NCI-H226 (cell line): Measurements from ENCODE around the gene TM7SF3.
A peak's percentile ranks its signal among the peaks of the same experiment; 100 is the strongest.

Experiments used
- DNase-seq: peaks from one replicate; pipeline ENCODE4 v3.0.0-alpha.2; 2015

TM7SF3 gene

DNA sequence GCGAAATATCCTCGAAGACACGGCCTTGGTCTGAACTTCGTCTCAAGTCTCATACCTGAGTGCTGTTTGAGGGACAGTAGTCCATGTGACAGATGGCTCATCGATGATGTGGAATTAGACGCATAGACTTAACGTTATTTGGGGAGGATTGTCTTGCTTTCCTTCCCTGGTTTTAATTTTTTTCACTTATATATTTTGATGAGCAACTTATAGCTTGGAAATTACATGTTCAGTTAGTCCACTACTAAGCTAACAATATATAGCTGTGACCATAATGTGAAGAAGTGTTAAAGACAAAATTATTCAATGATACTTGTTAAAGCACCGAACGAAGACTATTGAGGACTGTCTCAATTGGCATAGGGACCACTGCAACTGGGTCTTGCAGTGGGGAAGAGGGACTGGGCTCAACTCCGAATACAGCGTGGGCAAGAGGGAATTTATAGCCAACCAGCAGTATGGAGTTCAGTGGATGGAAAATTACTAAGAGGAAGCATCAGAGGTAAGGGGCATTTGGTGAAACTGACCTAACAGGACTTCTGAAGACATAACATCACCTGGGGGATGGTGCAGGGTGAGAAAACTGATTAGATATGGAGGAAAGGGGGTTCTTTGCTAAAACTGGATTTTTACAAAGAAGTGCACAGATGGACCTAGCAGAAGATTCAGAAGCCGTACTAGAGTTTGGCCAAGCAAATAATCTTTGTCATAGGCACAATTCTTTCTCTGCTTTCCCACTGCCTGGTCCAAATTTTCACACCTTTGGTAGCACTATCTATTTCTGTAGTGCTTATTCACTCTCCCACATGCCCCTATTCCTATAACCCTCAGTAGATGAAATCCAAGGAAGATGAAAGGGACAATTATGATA lies 910 bp upstream of the TM7SF3 start:
- DNase-seq, result no peak

DNA sequence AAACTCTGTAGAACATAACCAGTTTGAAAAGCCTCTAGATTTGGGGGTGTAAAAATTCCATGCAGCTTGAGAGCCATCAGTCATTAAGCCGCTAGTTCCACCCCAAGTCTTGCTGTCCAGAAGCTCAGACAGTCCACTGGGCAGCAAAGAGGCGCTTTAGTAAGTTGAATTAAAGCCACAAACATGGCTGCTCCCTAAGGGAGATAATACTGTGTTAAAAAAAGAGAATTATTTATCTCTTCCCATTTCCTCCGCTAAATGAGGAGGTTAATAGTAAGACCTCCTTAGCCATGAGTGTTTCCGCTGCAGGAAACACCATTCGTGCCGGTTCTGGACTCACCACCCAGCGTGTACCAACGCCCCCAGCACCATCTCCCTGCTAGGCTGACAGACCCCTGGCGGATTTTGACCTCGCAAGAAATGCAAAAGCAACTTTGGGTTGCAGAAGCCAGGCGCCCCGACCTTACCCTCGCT lies 536 bp downstream of the TM7SF3 start:
- peak; percentile 13 for DNase-seq

DNA sequence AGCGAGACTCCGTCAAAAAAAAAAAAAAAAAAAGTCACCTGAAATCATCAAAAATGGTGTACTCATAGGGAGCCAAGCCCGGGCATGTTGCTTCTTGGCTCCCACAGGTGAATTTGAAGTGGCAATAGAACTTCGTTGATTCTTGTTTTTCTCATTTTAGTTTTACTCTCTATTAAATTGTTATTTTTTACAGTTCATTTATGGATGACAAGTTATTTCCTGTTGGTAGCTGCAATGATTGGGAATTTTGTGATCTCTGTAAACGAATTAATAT lies 1.3 kb downstream of the TM7SF3 start:
- no peak for DNase-seq

DNA sequence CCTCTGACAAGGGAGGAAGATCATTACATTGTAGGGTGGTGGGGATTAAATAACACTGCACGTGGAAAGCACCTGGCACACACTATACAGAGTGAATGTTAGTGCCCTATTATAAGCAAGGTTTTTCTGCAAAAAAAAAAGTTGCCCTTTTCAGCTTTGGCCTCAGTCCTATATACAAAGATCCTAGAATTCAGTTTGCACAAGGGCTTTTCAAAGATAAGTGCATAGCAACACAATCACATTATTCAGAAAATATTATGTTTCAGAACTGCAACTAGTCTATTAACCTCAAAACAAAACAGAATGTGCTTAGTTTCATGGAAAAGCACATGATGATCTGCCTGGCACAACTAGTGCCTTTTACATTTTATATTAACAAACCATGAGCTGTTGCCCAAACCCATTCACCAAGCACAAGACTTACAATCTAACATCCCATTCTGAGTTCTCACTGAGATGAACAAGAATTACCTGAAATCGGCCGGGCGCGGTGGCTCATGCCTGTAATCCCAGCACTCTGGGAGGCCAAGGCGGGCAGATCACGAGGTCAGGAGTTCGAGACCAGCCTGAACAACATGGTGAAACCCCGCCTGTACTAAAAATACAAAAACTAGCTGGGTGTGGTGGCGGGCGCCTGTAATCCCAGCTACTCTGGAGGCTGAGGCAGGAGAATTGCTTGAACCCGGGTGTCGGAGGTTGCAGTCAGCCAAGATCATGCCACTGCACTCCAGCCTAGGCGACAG lies 1.8 kb downstream of the TM7SF3 start:
- DNase-seq, result no peak

DNA sequence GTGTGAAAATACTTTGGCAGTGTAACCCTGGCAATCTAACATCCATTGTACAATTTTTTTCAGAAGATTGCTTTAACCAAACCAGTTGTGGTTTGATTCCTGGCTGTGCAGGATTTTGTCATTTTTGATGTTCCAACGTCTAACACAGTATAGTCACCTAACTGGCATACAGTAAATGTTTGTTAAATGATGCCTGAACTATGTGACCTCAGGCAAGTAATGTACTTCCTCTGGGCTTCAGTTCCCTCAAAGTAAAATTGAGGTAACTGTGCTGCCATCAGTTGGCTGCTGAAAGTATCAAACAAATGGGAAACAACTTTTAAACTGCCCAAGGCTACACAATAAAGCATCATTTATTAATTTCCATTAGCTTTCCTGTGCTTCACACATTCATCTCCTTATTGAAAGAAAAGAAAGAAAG lies 4.3 kb downstream of the TM7SF3 start:
- DNase-seq, result no peak

DNA sequence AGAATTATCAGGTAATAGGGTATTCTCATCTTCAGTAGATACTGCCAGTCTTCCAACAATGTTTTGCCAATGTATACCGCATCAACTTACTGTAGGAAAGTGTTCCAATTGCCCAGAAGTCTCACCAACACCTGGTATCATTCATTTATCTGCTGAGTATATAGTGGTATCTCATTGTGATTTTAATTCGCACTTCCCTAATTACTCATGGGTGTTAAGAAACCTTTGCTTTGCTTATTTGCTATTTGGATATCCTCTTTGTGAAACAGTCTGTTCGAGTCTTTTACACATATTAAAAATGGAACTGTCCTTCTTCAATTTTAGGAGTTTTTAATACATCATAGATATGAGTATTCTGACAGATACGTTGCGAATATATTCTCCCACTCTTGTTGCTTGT lies 6.1 kb downstream of the TM7SF3 start:
- DNase-seq, result no peak

DNA sequence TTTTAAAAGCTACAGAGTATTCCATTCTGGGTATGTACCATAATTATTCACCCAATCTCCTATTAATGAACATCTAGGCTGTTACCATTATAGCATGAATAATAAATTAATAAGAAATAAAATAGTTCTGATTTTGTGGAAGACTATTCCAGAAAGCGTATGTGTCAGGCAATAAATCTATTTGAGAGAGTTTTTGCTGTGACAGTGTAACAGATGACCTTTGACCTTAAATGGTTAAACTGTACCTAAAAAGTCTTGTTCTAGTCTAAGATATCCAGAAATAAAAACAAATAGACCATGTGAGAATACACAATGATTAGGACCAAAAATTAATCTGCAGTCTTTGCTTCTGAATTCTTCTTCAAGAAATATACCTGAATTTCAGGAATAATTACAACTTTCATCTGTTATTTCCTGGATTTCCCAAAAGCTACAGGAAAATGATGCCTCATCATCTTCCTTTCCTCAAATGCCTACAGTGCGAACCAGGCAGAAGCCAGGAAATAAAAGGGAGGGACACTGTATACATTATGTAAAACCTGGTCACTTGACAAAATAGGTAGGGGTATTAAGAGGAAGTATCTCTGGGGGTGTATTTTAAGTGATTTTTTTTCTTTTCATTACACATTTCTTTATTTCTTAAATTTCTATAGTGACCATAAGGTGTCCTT lies 7.3 kb downstream of the TM7SF3 start:
- no peak for DNase-seq

DNA sequence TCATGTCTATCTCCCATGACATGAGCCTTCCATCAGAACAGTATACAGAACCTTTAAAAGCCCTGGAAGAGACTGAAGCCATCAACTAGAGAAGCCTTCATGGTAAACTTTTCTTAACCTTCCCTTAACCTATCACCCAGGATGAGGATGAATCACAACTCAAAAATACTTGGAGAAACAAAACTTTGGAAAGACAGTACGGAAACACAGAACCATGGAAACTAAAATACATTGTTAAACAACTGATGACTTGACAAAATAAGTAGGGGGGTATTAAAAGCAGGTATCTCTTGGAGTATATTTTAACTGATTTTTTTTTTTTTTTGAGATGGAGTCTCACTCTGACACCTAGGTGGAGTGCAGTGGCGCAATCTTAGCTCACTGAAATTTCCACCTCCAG lies 8.7 kb downstream of the TM7SF3 start:
- DNase-seq, result no peak

DNA sequence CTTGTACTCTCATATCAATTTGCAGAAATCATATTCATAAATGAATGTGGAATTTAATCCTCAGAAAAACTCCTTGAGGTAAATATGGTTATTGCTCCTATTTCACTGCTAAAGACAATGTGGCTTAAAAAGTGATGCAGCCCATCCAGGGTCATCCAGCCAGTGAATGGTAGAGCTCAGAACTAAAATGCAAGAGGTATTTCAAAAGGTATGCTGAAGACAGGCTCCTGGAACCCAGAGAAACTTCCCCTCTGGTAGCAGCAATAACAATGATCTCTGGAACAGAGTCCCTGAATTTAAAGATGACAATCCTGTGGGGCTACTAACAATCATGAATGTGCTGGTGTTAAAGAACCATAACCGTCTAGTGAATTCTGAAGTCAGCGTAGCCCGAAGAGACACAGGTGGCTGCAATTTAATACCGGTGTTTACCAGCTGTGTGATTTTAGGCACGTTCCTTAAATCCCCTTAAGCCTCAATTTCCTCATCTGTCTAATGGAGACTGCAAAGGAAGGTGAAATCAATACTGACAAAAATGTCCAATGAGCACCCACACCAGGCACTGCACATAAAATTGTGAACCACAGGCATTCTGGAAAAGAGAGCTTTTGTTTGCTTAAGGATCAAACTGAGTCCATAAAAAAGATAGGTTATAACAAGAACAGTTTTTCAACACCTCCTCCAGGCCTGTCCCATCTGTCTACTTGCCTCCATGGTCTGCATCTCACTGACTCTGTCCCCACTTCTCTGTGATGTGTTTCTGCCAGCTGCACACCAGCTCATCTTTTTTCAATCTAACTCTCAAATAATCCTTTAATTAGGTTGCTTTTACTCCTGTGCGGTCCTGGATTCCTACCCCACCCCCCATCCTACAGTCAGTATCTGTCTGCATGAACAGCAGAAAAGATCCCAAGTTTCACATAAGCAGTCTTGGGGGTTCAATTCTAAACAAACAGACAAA lies 10.5 kb downstream of the TM7SF3 start:
- no peak for DNase-seq

DNA sequence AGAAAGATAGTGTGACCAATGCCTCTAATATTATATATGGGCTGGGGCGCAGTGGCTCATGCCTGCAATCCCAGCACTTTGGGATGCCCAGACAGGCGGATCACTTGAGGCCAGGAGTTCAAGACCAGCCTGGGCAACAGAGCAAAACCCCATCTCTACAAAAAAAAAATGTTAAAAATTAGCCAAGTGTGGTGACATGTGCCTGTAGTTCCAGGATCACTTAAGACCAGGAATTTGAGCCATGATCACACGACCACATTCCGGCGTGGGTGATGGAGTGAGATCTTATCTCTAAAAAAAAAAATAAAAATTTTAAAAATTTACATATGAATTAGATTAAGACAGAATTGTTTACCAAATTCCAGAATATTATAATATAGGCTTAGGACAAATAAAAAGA lies 12.0 kb downstream of the TM7SF3 start:
- no peak for DNase-seq

DNA sequence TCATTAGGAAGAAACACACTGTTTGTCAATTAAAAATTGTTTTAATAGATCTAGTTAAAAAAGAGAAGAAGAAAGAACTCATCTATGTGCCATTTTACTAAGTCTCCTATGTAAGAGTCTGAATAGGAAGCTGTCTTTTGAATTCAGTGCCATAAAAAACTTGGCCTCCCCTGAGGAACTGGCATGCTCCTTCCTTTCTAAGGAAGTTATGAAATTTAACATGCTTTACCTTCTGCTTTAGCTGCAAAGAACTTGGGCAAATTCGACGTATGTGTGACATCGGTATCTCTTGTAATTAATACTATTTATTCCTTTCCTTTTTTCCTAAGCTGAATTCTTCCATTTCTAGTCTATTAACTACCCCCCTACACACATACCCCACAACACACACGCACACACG lies 12.5 kb downstream of the TM7SF3 start:
- no peak for DNase-seq

DNA sequence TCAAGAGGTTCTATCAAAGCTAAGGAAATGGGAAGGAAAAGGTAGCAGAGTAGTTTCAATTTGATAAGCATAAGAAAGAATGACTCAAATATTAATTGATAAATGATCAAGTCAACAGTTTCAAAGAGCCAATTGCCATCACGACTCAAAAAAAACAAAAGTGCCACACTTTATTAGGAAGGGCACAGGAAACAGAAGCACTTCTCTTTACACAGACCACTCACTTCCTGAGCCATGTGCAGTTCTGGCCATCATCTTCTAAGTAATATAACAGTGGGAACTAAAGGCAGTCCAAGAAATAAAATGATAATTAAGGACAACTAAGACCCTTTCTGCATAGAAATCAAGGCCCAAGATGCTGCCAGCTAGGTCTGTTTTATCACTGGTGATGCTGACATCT lies 13.2 kb downstream of the TM7SF3 start:
- DNase-seq, result no peak

DNA sequence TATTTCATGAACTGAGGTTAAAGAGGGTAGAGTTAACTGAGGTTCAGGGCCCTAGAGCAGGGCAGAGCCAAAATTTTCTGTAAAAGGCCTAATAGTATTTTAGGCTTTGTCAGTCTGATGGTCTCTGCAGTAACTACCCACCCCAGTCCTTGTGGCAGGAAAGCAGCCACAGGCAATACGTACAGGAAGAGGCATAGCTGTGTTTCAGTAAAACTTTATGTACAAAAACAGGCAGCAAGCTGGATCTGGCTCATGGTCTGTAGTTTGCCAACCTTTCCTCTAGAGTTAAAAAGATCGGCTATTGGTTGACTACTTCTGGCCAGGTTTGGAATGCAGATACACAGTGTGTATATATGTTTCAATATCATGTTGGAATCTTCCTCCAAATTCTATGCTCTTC lies 17.2 kb downstream of the TM7SF3 start:
- DNase-seq, result no peak

DNA sequence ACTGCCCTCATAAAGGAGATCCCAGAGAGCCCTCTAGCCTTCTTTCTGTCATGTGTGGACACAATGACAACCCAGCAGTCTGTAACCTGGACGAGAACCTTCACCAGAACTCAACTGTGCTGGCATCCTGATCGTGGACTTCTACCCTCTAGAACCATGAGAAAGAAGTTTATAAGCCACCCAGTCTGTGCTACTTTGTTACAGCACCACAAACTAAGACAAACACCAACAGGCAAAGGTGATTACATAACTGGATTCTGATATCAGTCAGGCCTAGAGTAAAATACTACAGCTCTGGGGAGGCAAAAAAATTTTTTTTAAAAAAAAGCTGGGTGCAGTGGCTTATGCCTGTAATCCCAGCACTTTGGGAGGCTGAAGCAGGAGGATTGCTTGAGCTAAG lies 18.5 kb downstream of the TM7SF3 start:
- DNase-seq, result no peak

DNA sequence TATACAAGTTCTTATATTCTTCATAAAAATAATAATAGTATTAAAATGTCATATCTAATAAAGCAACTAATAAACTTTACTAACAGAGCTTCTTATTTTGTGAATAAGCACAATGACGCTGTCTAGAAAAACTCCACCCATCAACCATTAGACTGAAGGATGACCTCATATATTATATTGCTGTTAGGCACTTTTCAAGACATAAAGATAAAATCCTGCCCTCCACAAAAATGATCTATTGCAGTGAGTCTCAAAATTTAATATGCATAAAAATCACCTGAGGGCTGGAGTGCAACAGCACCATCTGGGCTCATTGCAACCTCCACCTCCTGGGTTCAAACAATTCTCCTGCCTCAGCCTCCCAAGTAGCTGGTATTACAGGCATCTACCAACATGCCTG lies 20.1 kb downstream of the TM7SF3 start:
- DNase-seq, result no peak

DNA sequence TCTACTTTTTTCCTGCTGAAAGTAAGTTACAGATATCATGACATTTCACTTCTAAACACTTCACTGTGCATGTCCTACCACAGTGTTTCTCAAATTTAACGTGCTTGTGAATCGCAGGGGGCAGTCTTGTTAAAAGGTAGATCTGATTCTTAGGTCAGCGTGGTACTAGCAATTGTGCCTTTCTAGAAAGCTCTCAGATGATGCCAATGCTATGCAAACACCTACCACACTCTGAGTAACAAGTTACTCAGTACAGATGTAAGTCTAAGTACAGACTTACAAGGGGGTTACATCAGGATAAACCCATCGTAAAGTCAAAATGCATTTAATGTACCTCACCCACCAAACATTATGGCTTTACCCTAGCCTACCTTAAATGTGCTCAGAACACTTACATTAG lies 22.4 kb downstream of the TM7SF3 start:
- no peak for DNase-seq

DNA sequence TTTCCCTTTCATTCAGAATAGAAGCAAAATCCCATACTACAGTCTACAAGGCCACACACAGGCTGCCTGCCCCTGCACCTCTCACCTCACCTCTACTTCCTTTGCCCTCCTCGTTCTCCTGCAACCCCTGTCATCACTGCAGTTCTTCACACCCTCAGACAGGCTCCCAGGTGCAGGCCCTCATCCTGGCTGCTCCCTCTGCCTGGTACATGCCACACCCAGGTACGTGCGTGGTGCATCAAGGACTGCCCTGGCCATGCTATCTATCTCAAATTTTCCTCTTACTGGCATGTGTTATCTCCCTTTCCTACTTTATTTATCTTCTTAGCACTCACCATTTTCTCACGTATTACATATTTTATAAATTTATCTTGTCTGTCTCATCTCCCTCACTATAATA lies 24.3 kb downstream of the TM7SF3 start:
- no peak for DNase-seq

DNA sequence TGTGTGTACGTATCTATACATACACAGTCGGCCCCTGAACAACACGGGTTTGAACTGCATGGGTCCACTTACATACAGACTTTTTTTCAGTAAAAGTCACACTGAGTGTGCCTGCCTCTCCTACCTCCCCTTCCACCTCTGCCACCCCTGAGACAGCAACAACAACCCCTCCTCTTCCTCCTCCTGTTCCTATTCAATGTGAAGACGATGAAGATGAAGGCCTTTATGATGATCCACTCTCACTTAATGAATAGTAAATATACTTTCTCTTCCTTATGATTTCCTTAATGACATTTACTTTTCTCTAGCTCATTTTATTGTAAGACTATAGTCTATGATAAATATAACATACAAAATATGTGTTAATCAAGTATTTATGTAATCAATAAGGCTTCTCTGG lies 25.5 kb downstream of the TM7SF3 start:
- DNase-seq, result no peak

DNA sequence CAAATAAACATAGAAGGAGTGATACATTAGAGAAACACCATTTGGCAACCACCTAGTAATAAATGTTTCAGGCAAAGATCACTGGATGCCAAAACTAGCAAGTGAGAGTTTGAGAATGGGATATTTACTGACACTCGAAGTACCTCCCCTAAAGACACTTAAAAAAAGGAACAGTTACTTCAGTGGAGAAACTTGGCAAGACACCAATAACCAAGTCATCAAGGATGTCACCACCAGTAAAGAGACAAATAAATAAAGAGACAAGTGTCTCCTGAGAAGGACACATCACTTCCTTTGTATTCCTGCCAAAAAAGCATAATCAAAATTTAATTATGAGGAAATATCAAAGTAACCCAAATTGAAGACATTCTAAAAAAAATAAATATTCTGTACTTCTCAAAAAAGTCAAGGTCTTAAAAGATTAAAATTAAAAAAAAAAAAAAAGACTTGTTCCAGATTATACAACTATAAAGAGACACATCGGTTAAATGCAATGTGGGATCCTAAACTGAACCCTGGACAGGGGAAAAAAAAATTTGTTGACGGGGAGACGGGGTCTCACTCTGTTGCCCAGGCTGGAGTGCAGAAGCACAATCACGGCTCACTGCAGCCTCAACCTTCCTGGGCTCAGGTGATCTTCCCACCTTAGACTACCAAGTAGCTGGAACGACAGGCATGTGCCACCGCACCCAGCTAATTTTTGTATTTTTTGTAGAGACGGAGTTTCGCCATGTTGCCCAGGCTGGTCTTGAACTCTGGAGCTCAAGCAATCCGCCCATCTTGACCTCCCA lies 26.4 kb downstream of the TM7SF3 start:
- DNase-seq, result no peak

DNA sequence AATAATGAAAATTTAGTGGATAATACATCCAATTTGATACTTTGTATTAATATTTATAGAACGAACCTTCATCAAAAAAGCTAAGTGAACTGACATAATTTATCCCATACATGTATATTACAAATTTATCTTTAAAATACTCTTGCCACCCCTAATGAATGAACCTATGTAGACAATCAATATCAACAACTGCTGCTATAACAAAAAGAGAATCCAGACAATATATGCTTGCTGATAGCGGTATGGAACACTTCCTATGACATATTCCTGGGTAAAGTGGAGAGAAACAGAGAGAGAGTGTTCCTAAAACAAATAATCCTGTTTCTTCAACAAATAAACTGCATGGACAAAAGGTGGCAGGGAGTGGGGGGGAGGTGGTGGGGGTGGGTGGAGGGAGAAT lies 31.3 kb downstream of the TM7SF3 start:
- DNase-seq, result no peak

DNA sequence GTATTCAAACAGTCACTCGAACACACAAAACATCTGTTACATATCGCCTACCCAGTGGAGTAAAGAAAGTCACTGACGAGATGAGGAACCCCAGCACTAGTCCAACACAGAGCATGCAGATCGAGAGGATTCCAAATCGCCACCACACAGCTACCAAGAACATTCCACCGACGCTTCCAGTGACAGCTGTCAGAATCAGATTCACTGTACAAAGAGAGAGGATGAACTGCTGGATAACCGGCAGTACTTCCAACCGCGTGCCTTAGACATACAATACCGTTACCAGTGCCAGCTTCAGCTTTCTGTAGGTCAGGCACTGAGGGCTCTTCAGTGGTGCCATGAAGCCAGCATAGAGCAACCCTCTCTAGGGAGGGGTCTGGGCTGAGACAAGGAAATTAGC lies 34.5 kb downstream of the TM7SF3 start:
- no peak for DNase-seq

DNA sequence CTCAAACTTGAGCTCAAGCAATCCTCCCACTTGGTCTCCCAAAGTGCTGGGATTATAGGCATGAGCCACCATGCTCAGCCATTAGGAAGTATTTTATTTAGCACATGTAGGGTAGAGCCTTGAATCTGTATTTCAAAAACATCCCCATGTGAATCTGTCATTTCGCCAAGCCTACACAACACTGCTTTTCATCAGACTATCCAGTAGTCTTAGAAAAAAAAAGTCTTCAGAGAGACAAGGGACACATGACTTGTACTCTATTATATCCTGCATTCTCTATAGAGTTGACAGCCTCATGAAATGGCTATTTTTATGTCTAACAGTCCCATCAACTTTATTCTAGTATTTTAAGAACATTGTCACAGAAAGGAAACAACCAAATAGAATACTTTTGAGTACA lies 35.4 kb downstream of the TM7SF3 start:
- no peak for DNase-seq
